ENCODE data around the gene EIF4G1. TPM values are rescaled to one million over a fixed set of nuclear protein-coding genes. Genes with fewer than 3 reads are reported as not detected.

The EIF4G1 gene
- polyA plus RNA-seq, 3 donors: 13.9 to 119 (median 24.2) TPM

- no peak for TF ChIP-seq CTCF (IDR thresholded peaks at IDR 0.05)
- peak overlapping the region; percentile 92 to 97 (median 94) for H3K27ac Mint-ChIP-seq
- H3K27me3 Mint-ChIP-seq (ENCODE audit: low read depth in 3 of 3): peaks cover 0 to 3% (median 0%) of the 10 kb centered on the region in 3 donors
- Histone ChIP-seq H3K36me3 (replicated peaks in 1 of 2; ENCODE audit: control insufficient read depth in 1 of 2, insufficient read depth in 2 of 2, low read length in 2 of 2) (peaks cover 75 to 78% of the 10 kb centered on the region in 2 donors), H3K27ac (ENCODE audit: low read depth in 1 of 2, low read length in 2 of 2) (peak overlapping the region; percentile 74 to 89), H3K9me3 (replicated peaks in 1 of 2; ENCODE audit: control insufficient read depth in 1 of 2, insufficient read depth in 1 of 2, low read length in 2 of 2) (no peaks in the 10 kb centered on the region), H3K9ac (ENCODE audit: insufficient read depth, low read length, poor library complexity, severe bottlenecking) (no peak overlapping the region), H3K79me2 (ENCODE audit: insufficient read depth, low read length) (peaks cover 85% of the 10 kb centered on the region), H3K27me3 (ENCODE audit: control insufficient read depth in 2 of 2, insufficient read depth in 2 of 2, low read length in 2 of 2) (no peaks in the 10 kb centered on the region), H3K4me2 (replicated peaks; ENCODE audit: extremely low read depth, low read length, poor library complexity, severe bottlenecking) (peak overlapping the region; percentile 49), H2AFZ (ENCODE audit: insufficient read depth, low read depth, low read length, poor library complexity, severe bottlenecking) (no peak overlapping the region), H3K4me3 (replicated peaks in 1 of 3; ENCODE audit: low read depth in 2 of 3, low read length in 3 of 3) (peak overlapping the region in 1 of 3 experiments; percentile 28), H4K20me1 (ENCODE audit: insufficient read depth, low read length) (peaks cover 72% of the 10 kb centered on the region), H3K4me1 (ENCODE audit: control insufficient read depth in 1 of 2, insufficient read depth in 2 of 2, low read length in 2 of 2) (peaks cover 53 to 56% of the 10 kb centered on the region in 2 donors)
- intact Hi-C loops (cut with micrococcal nuclease): no loop called here
- peak overlapping the region; percentile 31 to 67 for H3K4me3 Mint-ChIP-seq
- WGBS (ENCODE audit: insufficient coverage): 63% methylated on average over 17 of the region's 20 CpGs
- peak; percentile 89 to 93 (median 91) for DNase-seq
- peaks cover 80 to 81% of the 10 kb centered on the region in 2 donors for H3K36me3 Mint-ChIP-seq
- peaks cover 0 to 2% (median 0%) of the 10 kb centered on the region in 7 donors for H3K9me3 Mint-ChIP-seq
- H3K4me1 Mint-ChIP-seq: peaks cover 50% of the 10 kb centered on the region
Measured at GRCh38 chr3:184322731-184323487, 8.5 kb downstream of the EIF4G1 start.

- H3K4me3 ChIP-seq (replicated peaks in 1 of 3; ENCODE audit: low read depth in 2 of 3, low read length in 3 of 3): no peak overlapping the region
- Mint-ChIP-seq H3K27ac (peak overlapping the region; percentile 42 to 97 (median 93)), H3K4me3 (no peak overlapping the region), H3K27me3 (ENCODE audit: low read depth in 3 of 3) (peaks cover 0 to 2% (median 2%) of the 10 kb centered on the region in 3 donors), H3K9me3 (peaks cover 0 to 2% (median 0%) of the 10 kb centered on the region in 7 donors), H3K4me1 (peaks cover 47% of the 10 kb centered on the region), H3K36me3 (peaks cover 84 to 86% of the 10 kb centered on the region in 2 donors)
- intact Hi-C loops (cut with micrococcal nuclease): no loop called here
- H3K4me2 ChIP-seq (replicated peaks; ENCODE audit: extremely low read depth, low read length, poor library complexity, severe bottlenecking): no peak overlapping the region
- no peak overlapping the region for H2AFZ ChIP-seq (ENCODE audit: insufficient read depth, low read depth, low read length, poor library complexity, severe bottlenecking)
- H3K9ac ChIP-seq (ENCODE audit: insufficient read depth, low read length, poor library complexity, severe bottlenecking): no peak overlapping the region
- H3K27ac ChIP-seq (ENCODE audit: low read depth in 1 of 2, low read length in 2 of 2): peak overlapping the region in 1 of 2 donors; percentile 89
- no peak for DNase-seq
- peaks cover 79% of the 10 kb centered on the region for H4K20me1 ChIP-seq (ENCODE audit: insufficient read depth, low read length)
- H3K27me3 ChIP-seq (ENCODE audit: control insufficient read depth in 2 of 2, insufficient read depth in 2 of 2, low read length in 2 of 2): no peaks in the 10 kb centered on the region
- 99% methylated on average over 8 of the region's 8 CpGs for WGBS (ENCODE audit: insufficient coverage)
- TF ChIP-seq CTCF (IDR thresholded peaks at IDR 0.05): no peak
- no peaks in the 10 kb centered on the region for H3K9me3 ChIP-seq (replicated peaks in 1 of 2; ENCODE audit: control insufficient read depth in 1 of 2, insufficient read depth in 1 of 2, low read length in 2 of 2)
- peaks cover 45 to 48% of the 10 kb centered on the region in 2 donors for H3K4me1 ChIP-seq (ENCODE audit: control insufficient read depth in 1 of 2, insufficient read depth in 2 of 2, low read length in 2 of 2)
- peaks cover 78% of the 10 kb centered on the region for H3K79me2 ChIP-seq (ENCODE audit: insufficient read depth, low read length)
- H3K36me3 ChIP-seq (replicated peaks in 1 of 2; ENCODE audit: control insufficient read depth in 1 of 2, insufficient read depth in 2 of 2, low read length in 2 of 2): peaks cover 81% of the 10 kb centered on the region in 2 donors
Measured at GRCh38 chr3:184323696-184324095, 9.3 kb downstream of the EIF4G1 start.

Measured in CD14-positive monocyte (primary cell).